ENCODE results near the gene C11orf24. TPM values are rescaled to one million over a fixed set of nuclear protein-coding genes. Genes with fewer than 3 reads are reported as not detected.

Gene C11orf24
- total and polyA plus RNA-seq, 10 of the 15 experiments (the other 5 are each of a cell fraction or from before 2014, with no cell fraction given) = 4.3 to 104 (median 41.4) TPM

GRCh38 chr11:68271781-68272608, at the start of gene C11orf24 (continued):
- TF ChIP-seq ETV6 (conservative IDR thresholded peaks at IDR 0.05 in 1 of 2, IDR thresholded peaks at IDR 0.05 in 1 of 2; ENCODE audit: borderline replicate concordance in 1 of 2, low read depth in 1 of 2) (no peak), IKZF1 (conservative IDR thresholded peaks at IDR 0.05) (peak; percentile 90), TARDBP (IDR thresholded peaks at IDR 0.05; ENCODE audit: borderline replicate concordance) (peak; percentile 78; the same call in 1 of the 2 replicates), TCF12 (IDR thresholded peaks at IDR 0.05; ENCODE audit: low read depth, low read length) (peak; percentile 83), PAX5 (IDR thresholded peaks at IDR 0.05; ENCODE audit: borderline replicate concordance, low read depth, low read length) (no peak; the same call in 1 of the 2 replicates), FOXM1 (IDR thresholded peaks at IDR 0.05; ENCODE audit: low read depth, low read length) (no peak), DPF2 (IDR thresholded peaks at IDR 0.05) (peak; percentile 92), CBFB (IDR thresholded peaks at IDR 0.05; ENCODE audit: low read depth) (0 out of 2 replicates have a peak, but pooled peaks have one; percentile 45), MTA3 (IDR thresholded peaks at IDR 0.05; ENCODE audit: borderline replicate concordance, low read length) (no peak), KLF5 (IDR thresholded peaks at IDR 0.05; ENCODE audit: partially characterized antibody) (peak; percentile 24), POLR2AphosphoS2 (IDR thresholded peaks at IDR 0.05; ENCODE audit: low read depth, low read length) (peak; percentile 91), CUX1 (IDR thresholded peaks at IDR 0.05; ENCODE audit: insufficient replicate concordance, low read depth, low read length) (no peak), ZBTB33 (IDR thresholded peaks at IDR 0.05) (no peak), SMC3 (IDR thresholded peaks at IDR 0.05; ENCODE audit: borderline replicate concordance, low read length) (no peak), PBX3 (IDR thresholded peaks at IDR 0.05; ENCODE audit: insufficient replicate concordance, low read depth, low read length) (no peak), CHD1 (IDR thresholded peaks at IDR 0.05; ENCODE audit: low read depth, low read length) (0 out of 2 replicates have a peak, but pooled peaks have one; percentile 10), HCFC1 (IDR thresholded peaks at IDR 0.05; ENCODE audit: low read length) (no peak)
- TF ChIP-seq, protein P1, sequence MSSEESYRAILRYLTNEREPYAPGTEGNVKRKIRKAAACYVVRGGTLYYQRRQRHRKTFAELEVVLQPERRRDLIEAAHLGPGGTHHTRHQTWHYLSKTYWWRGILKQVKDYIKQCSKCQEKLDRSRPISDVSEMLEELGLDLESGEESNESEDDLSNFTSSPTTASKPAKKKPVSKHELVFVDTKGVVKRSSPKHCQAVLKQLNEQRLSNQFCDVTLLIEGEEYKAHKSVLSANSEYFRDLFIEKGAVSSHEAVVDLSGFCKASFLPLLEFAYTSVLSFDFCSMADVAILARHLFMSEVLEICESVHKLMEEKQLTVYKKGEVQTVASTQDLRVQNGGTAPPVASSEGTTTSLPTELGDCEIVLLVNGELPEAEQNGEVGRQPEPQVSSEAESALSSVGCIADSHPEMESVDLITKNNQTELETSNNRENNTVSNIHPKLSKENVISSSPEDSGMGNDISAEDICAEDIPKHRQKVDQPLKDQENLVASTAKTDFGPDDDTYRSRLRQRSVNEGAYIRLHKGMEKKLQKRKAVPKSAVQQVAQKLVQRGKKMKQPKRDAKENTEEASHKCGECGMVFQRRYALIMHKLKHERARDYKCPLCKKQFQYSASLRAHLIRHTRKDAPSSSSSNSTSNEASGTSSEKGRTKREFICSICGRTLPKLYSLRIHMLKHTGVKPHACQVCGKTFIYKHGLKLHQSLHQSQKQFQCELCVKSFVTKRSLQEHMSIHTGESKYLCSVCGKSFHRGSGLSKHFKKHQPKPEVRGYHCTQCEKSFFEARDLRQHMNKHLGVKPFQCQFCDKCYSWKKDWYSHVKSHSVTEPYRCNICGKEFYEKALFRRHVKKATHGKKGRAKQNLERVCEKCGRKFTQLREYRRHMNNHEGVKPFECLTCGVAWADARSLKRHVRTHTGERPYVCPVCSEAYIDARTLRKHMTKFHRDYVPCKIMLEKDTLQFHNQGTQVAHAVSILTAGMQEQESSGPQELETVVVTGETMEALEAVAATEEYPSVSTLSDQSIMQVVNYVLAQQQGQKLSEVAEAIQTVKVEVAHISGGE (CRISPR knock-in tag; IDR thresholded peaks at IDR 0.05) = no peak
